Neural cell (in vitro differentiated cells): Measurements from ENCODE around the gene EHBP1. TPM values are rescaled to one million over a fixed set of nuclear protein-coding genes. Genes with fewer than 3 reads are reported as not detected.

Experiments used
- H2AFZ ChIP-seq: fragments of 200-600, 300-800 bp; sonication (generic), shearing (Covaris generic); 2 replicates; pipeline ENCODE4 v1.6.0; 2014; ENCODE audit warnings: low read depth, mild to moderate bottlenecking, antibody characterized with exemption, low read length, moderate library complexity
- H3F3A ChIP-seq: fragments of 200-600 bp; shearing (Covaris generic); 2 replicates; pipeline ENCODE4 v1.6.1; 2016; ENCODE audit warnings: mild to moderate bottlenecking, moderate library complexity, mixed read lengths, antibody characterized with exemption, low read length; ENCODE audit not compliant: insufficient read depth, poor library complexity, severe bottlenecking
- H3K27ac ChIP-seq: fragments of 200-600, 300-800 bp; sonication (generic), shearing (Covaris generic); 2 replicates; pipeline ENCODE4 v1.5.1; 2014; ENCODE audit warnings: mild to moderate bottlenecking, low read length, moderate library complexity
- H3K27me3 ChIP-seq: fragments of 300-800, 200-600 bp; sonication (generic), shearing (Covaris generic); 2 replicates; pipeline ENCODE4 v1.6.0; 2014; ENCODE audit warnings: mild to moderate bottlenecking, low read depth, low read length, moderate library complexity; ENCODE audit not compliant: insufficient read depth
- H3K36me3 ChIP-seq: fragments of 300-800, 200-600 bp; sonication (generic), shearing (Covaris generic); 2 replicates; pipeline ENCODE4 v1.5.1; 2014; ENCODE audit warnings: mild to moderate bottlenecking, antibody characterized with exemption, low read length, moderate library complexity; ENCODE audit not compliant: insufficient read depth
- H3K4me2 ChIP-seq: fragments of 300-800, 200-600 bp; sonication (generic), shearing (Covaris generic); 2 replicates; pipeline ENCODE4 v1.6.0; 2014; ENCODE audit warnings: mild to moderate bottlenecking, low read length
- H3K4me3 ChIP-seq: fragments of 300-800, 200-600 bp; sonication (generic), shearing (Covaris generic); 2 replicates; pipeline ENCODE4 v1.5.1; 2014; ENCODE audit warnings: mild to moderate bottlenecking, low read length, moderate library complexity
- H3K79me2 ChIP-seq: fragments of 200-600 bp; shearing (Covaris generic); replicated peaks from 2 replicates; pipeline ENCODE4 v1.6.0; 2014; ENCODE audit warnings: mild to moderate bottlenecking, low read length, moderate library complexity; ENCODE audit not compliant: insufficient read depth
- H3K9ac ChIP-seq: fragments of 300-800, 200-600 bp; sonication (generic), shearing (Covaris generic); 2 replicates; pipeline ENCODE4 v1.6.1; 2016; ENCODE audit warnings: mild to moderate bottlenecking, low read length, mixed read lengths
- H3K9me2 ChIP-seq: fragments of 200-600 bp; shearing (Covaris generic); 2 replicates; pipeline ENCODE4 v1.6.1; 2016; ENCODE audit warnings: mild to moderate bottlenecking, low read length, mixed read lengths; ENCODE audit not compliant: insufficient read depth
- H3K9me3 ChIP-seq: fragments of 200-600, 300-800 bp; sonication (generic), shearing (Covaris generic); 2 replicates; pipeline ENCODE4 v1.6.1; 2016; ENCODE audit warnings: mild to moderate bottlenecking, mixed run types, low read length, moderate library complexity, mixed read lengths
- H4K20me1 ChIP-seq: fragments of 200-600 bp; shearing (Covaris generic); 2 replicates; pipeline ENCODE4 v1.6.1; 2016; ENCODE audit warnings: mild to moderate bottlenecking, mixed run types; ENCODE audit not compliant: insufficient read depth
- CTCF ChIP-seq: fragments of 450-650 bp; IDR thresholded peaks from 2 replicates; pipeline ENCODE4 v1.5.1; 2014; ENCODE audit warnings: antibody characterized with exemption, mild to moderate bottlenecking, moderate library complexity; ENCODE audit not compliant: poor library complexity, severe bottlenecking
- EP300 ChIP-seq: fragments of 450-650 bp; conservative IDR thresholded peaks from 2 replicates; pipeline ENCODE4 v1.6.1; 2014; ENCODE audit warnings: antibody characterized with exemption, mild to moderate bottlenecking, moderate library complexity; ENCODE audit not compliant: poor library complexity, severe bottlenecking
- EZH2 ChIP-seq: fragments of 200-600, 300-800 bp; shearing (Covaris generic), sonication (generic); IDR thresholded peaks from 2 replicates; pipeline ENCODE4 v1.6.1; 2014; ENCODE audit warnings: antibody characterized with exemption, low read length, borderline replicate concordance, mild to moderate bottlenecking; ENCODE audit not compliant: insufficient read depth, poor library complexity, severe bottlenecking
- MXI1 ChIP-seq: fragments of 450-650 bp; conservative IDR thresholded peaks from 2 replicates; pipeline ENCODE4 v1.6.1; 2014; ENCODE audit warnings: antibody characterized with exemption, mild to moderate bottlenecking; ENCODE audit not compliant: poor library complexity, severe bottlenecking
- POLR2AphosphoS5 ChIP-seq: IDR thresholded peaks from 2 replicates; pipeline ENCODE4 v1.6.1; 2012
- RAD21 ChIP-seq: fragments of 450-650 bp; conservative IDR thresholded peaks from 2 replicates; pipeline ENCODE4 v1.6.1; 2014; ENCODE audit warnings: antibody characterized with exemption, mild to moderate bottlenecking, moderate library complexity
- REST ChIP-seq: IDR thresholded peaks from 2 replicates; pipeline ENCODE4 v1.6.1; 2012; ENCODE audit warnings: borderline replicate concordance
- SMC3 ChIP-seq: fragments of 450-650 bp; conservative IDR thresholded peaks from 2 replicates; pipeline ENCODE4 v1.6.1; 2014; ENCODE audit warnings: antibody characterized with exemption, mild to moderate bottlenecking, moderate library complexity; ENCODE audit not compliant: poor library complexity
- TAF1 ChIP-seq: IDR thresholded peaks from 2 replicates; pipeline ENCODE4 v1.6.1; 2012; ENCODE audit warnings: low read depth
- polyA plus RNA-seq: library from polyadenylated mRNA; depleted of rRNA; stranded (reverse); fragments of >200 nt; gene quantifications from 2 replicates; pipeline ENCODE4 v1.2.3, GENCODE V29; 2014

EHBP1 gene
- polyA plus RNA-seq, 1 donor from 2014 or later = 52.6 TPM

GRCh38 chr2:63049211-63049969 is 343.9 kb downstream of the EHBP1 start:
- Histone ChIP-seq H3K27ac (no peak overlapping the region), H3K9me3 (no peaks in the 10 kb centered on the region), H3K4me3 (peak overlapping the region; percentile 66), H3K79me2 (no peaks in the 10 kb centered on the region), H3K9ac (no peak overlapping the region), H2AFZ (no peak overlapping the region), H3K36me3 (peaks cover 4% of the 10 kb centered on the region), H3K27me3 (peaks cover 99% of the 10 kb centered on the region), H4K20me1 (no peaks in the 10 kb centered on the region), H3K9me2 (no peaks in the 10 kb centered on the region), H3F3A (no peaks in the 10 kb centered on the region), H3K4me2 (peak overlapping the region; percentile 55)
- no peak for TF ChIP-seq CTCF
- peak; percentile 79 for TF ChIP-seq EZH2
- TF ChIP-seq REST = no peak

GRCh38 chr2:63049970-63050333 is 344.4 kb downstream of the EHBP1 start:
- Histone ChIP-seq H3K9me3 (peaks cover 1% of the 10 kb centered on the region), H3K9ac (peak overlapping the region; percentile 20), H3K27me3 (peaks cover 99% of the 10 kb centered on the region), H3F3A (no peaks in the 10 kb centered on the region), H2AFZ (no peak overlapping the region), H3K4me2 (peak overlapping the region; percentile 55), H3K27ac (no peak overlapping the region), H3K36me3 (peaks cover 4% of the 10 kb centered on the region), H3K4me3 (peak overlapping the region; percentile 66), H3K79me2 (no peaks in the 10 kb centered on the region), H4K20me1 (no peaks in the 10 kb centered on the region), H3K9me2 (no peaks in the 10 kb centered on the region)
- TF ChIP-seq TAF1 = no peak
- TF ChIP-seq SMC3 = no peak
- TF ChIP-seq CTCF = no peak
- TF ChIP-seq MXI1 = no peak
- TF ChIP-seq EZH2 = no peak
- TF ChIP-seq POLR2AphosphoS5 = peak; percentile 2
- no peak for TF ChIP-seq REST
- no peak for TF ChIP-seq RAD21
- no peak for TF ChIP-seq EP300
